ENCODE data around the gene NDUFB3. TPM values are rescaled to one million over a fixed set of nuclear protein-coding genes. Genes with fewer than 3 reads are reported as not detected.

The NDUFB3 gene
- total and polyA plus RNA-seq, 2 donors (not counting 1 experiment from before 2014, with no cell fraction given) = 13.0 to 44.7 TPM

GRCh38 chr2:201118121-201118960, 46.5 kb downstream of the NDUFB3 start:
- TF ChIP-seq CTCF (IDR thresholded peaks at IDR 0.05) (peak; percentile 55), EZH2 (IDR thresholded peaks at IDR 0.05; ENCODE audit: borderline replicate concordance, insufficient read depth, low read depth, low read length, poor library complexity, severe bottlenecking) (no peak)
- Histone ChIP-seq H4K20me1 (ENCODE audit: control insufficient read depth, insufficient read depth, low read length, poor library complexity, severe bottlenecking) (no peaks in the 10 kb centered on the region), H3K27ac (ENCODE audit: low read length in 2 of 2) (peak overlapping the region; percentile 94 to 96), H3K4me1 (ENCODE audit: control insufficient read depth in 2 of 2, insufficient read depth in 2 of 2, low read length in 2 of 2) (peaks cover 63 to 72% of the 10 kb centered on the region in 2 donors), H3K27me3 (replicated peaks in 1 of 4; ENCODE audit: control extremely low read depth in 1 of 4, control insufficient read depth in 3 of 4, insufficient read depth in 4 of 4, low read length in 3 of 4) (no peaks in the 10 kb centered on the region), H3K9ac (ENCODE audit: low read length) (peak overlapping the region; percentile 99), H2AFZ (ENCODE audit: insufficient read depth, low read depth, low read length, poor library complexity, severe bottlenecking) (peak overlapping the region; percentile 77), H3K9me3 (ENCODE audit: control extremely low read depth in 1 of 3, control insufficient read depth in 2 of 3, insufficient read depth in 1 of 3, low read length in 2 of 3) (peaks cover 0 to 5% (median 0%) of the 10 kb centered on the region in 3 donors), H3K4me2 (replicated peaks; ENCODE audit: low read depth, low read length, poor library complexity, severe bottlenecking) (peak overlapping the region; percentile 87), H3K4me3 (ENCODE audit: control extremely low read depth in 1 of 5, extremely low read depth in 1 of 5, insufficient read depth in 1 of 5, low read depth in 2 of 5, low read length in 4 of 5) (peak overlapping the region; percentile 66 to 100 (median 97)), H3K79me2 (ENCODE audit: control insufficient read depth, insufficient read depth, low read length) (peaks cover 66% of the 10 kb centered on the region), H3K36me3 (replicated peaks in 1 of 2; ENCODE audit: control extremely low read depth in 1 of 2, control insufficient read depth in 1 of 2, extremely low read depth in 1 of 2, insufficient read depth in 2 of 2, low read length in 1 of 2) (peaks cover 0 to 2% of the 10 kb centered on the region in 2 experiments)
- peak; percentile 95 for DNase-seq
- ATAC-seq (ENCODE audit: low read depth) = peak; percentile 64
- H3K4me1 Mint-ChIP-seq = peaks cover 72% of the 10 kb centered on the region
- H3K27ac Mint-ChIP-seq = peak overlapping the region; percentile 98
- CTCF ChIA-PET = interaction anchor here (0.9 to 5.4 kb wide), 25 partner anchors 10 to 254 kb away, joined by 3 to 100 read pairs (median 5); partner anchors contain the start of genes CASP10, CASP8, CLK1 and HYCC2
- no peaks in the 10 kb centered on the region for H3K27me3 Mint-ChIP-seq
- peak overlapping the region; percentile 98 for H3K4me3 Mint-ChIP-seq
- POLR2A ChIA-PET = interaction anchor here (0.6 to 3.5 kb wide), 13 partner anchors 10 to 271 kb away, joined by 3 to 55 read pairs (median 12); partner anchors contain the start of genes CASP10, CASP8 and CLK1
- WGBS (ENCODE audit: insufficient coverage) = under 1% methylated on average over 41 of the region's 48 CpGs
- intact Hi-C loops (cut with micrococcal nuclease) = loop anchor here (1.0 to 5.0 kb wide), 9 partner anchors 11 to 406 kb away; partner anchors contain the start of genes BZW1, NIF3L1, ORC2 and PPIL3
- no peaks in the 10 kb centered on the region for H3K9me3 Mint-ChIP-seq (ENCODE audit: insufficient read depth)
